HG03457 (cell line): ENCODE measurements around the gene ABHD16B.
"Not testable (repeated sequence)": the region's sequence is repeated elsewhere in the genome, so short reads cannot be mapped to it uniquely, and the experiment has no call there.

ENCODE experiments used
- ATAC-seq: cut with Tn5 transposase; IDR thresholded peaks from one replicate; pipeline ENCODE4 v1.9.1; 2021; ENCODE audit warnings: moderate number of reproducible peaks; ENCODE audit not compliant: unreplicated experiment

Gene ABHD16B

DNA sequence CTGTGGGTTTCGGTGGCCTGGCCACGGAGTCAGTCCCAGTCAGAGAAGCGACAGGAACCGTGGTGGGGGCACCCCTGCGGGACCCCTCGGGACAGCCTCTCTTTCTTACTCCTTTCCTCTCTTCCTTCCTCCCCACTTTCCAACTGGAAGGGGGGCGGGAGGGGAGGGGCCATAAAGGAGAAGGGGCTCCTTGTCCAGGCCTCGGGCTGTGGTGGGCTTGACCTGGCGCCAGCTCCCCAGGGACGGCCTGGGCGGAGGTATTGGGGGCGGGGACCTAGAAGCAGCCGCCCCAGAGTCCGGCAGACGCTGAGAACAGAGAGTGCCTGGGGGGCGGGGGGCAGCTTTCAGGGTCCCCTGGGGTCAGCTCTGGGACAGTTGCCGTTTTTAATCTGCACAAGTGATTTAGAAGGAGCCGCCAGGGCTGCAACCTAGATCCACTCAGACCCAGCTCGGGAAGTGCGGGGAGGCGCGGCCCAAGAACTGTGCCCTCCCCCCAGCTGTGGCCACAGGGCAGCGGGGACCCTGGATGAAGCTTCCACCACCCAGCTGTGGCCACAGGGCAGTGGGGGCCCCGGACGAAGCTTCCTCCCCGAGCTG lies 6.4 kb upstream of the ABHD16B start:
- ATAC-seq, result no peak

DNA sequence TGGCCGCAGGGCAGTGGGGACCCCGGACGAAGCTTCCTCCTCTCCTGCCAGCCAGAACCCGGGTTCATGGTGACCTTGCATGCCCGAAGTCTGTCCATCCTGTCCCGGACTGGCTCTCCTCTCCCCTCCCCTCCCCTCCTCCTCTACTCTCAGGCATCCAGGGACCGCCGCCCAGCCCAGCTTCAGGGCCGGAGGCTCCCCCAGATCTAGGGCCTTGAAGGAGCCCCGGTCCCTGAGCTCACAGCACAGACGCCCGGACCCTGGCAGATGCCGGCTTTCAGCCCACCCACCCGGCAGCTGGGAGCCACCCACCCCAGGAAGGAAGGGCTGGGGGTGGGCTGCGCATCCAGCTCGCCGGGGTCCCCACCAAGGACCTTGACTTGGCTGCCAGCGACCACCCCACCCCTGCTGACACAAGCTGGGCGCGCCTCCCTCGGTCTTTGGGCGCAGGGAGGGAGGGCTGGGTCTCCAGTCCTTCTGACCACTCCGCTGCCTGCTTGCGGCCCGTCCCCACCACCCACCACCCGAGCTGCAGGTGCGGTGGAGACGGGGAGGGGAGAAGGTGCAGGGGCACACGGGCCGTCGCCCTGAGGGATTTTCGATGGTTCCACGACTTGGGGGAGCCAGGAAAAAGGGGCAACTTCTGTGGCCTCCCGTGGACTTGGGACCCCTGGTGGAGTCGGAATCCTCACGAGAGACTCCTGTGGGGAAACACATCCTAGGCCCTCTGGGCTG lies 5.8 kb upstream of the ABHD16B start:
- no peak for ATAC-seq

- no peak for ATAC-seq
Observed at GRCh38 chr20:63856098-63856511, 5.2 kb upstream of the ABHD16B start.

GRCh38 chr20:63857764-63858392 lies 3.4 kb upstream of the ABHD16B start:
- ATAC-seq, result no peak

DNA sequence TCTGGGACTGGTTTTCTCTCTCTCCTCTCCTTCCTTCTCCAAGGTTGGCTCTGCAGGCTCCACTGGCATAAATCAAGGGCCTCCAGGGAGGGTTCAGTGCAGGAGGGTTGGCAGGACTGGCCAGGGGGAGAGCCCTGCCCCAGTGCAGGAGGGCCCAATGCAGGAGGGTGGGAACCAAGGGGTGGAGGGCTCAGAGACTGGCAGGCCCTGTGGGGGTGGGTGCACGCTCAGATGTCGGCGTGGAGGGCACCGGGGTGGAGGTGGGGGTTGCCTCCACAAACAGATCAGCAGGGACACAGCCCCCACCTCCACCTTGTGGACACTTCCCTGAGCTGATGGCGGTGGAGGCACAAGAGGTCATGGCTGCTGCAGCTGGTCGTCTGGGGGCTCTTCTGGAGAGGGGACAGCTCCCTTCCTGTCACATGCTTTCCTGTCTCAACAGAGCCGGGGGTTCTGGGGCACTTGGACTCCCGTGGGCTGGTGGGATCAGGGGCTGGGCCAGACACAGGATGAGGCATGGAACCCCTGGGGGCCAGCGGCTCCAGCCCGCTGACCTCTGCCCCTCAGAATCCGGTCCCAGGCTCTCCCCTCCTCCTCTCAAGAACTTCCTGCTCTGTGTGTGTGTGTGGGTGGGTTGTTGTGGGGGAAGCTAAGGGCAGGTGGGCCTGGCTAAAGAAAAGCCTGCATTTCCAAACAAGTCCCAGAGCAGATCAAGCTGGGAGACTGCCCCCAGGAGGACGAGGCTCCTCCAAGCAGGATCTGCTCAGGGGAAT lies 2.7 kb upstream of the ABHD16B start:
- no peak for ATAC-seq

- no peak for ATAC-seq
Observed at GRCh38 chr20:63859166-63859699, 2.1 kb upstream of the ABHD16B start.

DNA sequence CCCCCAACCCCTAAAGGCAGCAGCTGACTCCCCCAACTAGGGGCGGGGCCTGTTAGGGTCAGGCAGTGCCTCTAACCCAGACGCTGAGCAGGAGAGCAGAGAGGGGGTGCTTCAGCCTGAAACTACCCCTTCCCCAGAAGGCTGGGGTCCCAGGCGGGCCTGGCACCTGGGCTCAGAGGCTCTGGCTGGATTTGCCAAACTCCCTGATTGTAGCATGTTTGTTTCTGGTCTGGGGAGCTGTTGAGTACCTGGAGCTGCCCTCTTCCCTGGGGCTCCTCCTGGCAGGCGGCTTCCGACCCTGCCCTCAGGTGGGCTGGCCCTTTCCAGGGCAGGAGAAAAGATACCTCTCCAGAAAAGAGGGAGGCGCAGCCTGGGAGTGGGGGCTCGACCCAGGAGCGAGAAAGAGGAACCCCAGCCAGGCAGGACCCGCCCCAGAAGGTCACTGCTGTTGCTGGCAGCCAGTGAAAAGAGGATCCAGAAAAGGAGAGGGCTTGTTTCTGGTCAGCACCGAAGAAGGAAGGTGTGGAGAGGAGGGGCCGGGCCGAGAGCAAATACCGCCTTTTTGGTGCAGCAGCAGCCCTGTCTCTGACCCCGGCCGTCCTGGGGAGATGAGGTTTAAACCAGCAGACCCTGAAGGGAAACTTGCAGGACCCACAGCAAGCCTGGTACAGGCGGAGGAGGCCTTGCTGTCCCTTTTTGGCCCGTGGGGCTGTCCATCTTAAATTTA lies 810 bp upstream of the ABHD16B start:
- ATAC-seq, result no peak

- no peak for ATAC-seq
Observed at GRCh38 chr20:63861981-63862901, 943 bp downstream of the ABHD16B start.

GRCh38 chr20:63863021-63863797 lies 1.9 kb downstream of the ABHD16B start:
- ATAC-seq, result no peak

GRCh38 chr20:63863798-63864544 lies 2.7 kb downstream of the ABHD16B start:
- ATAC-seq, result peak; percentile 50

- ATAC-seq, result peak; percentile 1
Observed at GRCh38 chr20:63864545-63864977, 3.3 kb downstream of the ABHD16B start.

GRCh38 chr20:63864978-63865640 lies 3.8 kb downstream of the ABHD16B start, which contains the start of gene TPD52L2:
Gene TPD52L2 (plus strand): TSS chr20:63865270. CDS start chr20:63865366, 96 bp downstream.
- peak; percentile 50 for ATAC-seq

- ATAC-seq, result not testable (repeated sequence)
Observed at GRCh38 chr20:63867042-63867441, 5.7 kb downstream of the ABHD16B start.

GRCh38 chr20:63868264-63868663 lies 7.0 kb downstream of the ABHD16B start:
- ATAC-seq, result no peak

DNA sequence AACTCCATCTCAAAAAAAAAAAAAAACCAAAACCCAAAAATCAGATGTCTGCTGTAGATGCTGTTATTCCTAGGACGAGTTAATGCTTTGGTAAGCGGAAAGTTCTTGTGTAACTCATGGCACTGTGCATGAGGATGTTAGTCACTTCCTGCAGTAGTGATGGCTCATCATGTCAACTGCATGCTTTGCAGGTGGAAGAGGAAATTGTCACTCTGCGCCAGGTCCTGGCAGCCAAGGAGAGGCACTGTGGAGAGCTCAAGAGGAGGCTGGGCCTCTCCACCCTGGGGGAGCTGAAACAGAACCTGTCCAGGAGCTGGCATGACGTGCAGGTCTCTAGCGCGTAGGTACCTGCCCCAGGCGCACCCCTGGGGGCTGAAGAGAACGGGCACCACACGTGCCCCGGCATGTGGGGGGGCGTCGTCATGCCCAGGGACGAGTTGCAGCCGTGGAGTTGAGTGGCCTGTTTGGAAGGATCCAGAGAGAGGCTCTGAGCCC lies 12.2 kb downstream of the ABHD16B start:
- no peak for ATAC-seq

GRCh38 chr20:63874241-63874640 lies 12.9 kb downstream of the ABHD16B start:
- not testable (repeated sequence) for ATAC-seq

DNA sequence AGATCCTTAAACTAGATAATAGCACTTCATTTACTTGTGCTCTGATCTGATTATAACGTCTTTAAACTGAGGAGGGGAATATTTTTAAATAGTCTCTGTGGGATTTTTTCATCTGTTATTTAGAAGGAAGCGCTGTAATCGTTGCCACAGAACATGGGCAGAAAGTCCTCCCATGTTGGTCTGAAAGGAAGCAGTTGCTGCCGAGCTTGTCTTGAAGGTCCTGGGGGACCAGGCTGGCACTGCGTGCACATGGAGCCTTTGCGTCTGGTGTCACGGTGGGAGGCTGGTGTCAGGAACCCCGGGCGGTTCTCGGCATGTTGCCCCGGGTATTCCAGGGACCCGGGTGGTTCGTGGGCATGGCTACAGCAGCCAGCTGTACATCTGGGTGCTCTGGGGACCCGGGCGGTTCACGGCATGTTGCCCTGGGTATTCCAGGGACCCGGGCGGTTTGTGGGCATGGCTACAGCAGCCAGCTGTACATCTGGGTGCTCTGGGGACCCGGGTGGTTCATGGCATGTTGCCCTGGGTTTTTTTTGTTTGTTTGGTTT lies 15.3 kb downstream of the ABHD16B start:
- no peak for ATAC-seq
